ENCODE results near the gene TPH2. TPM values are rescaled to one million over a fixed set of nuclear protein-coding genes. Genes with fewer than 3 reads are reported as not detected.

TPH2 gene
- total RNA-seq (2014; rRNA removed; shearing (Covaris generic)): not detected in 2 replicates
- polyA plus RNA-seq (2014; cell fraction: nucleus; rRNA removed): not detected in 2 replicates

- DNase-seq (ENCODE audit: extremely low read depth, low read depth): peak; percentile 69
These were observed at the start of gene TPH2 for GRCh38 chr12:71938728-71939385. Gene TPH2, plus strand, starts transcription at chr12:71938845. Its CDS starts 142 bp downstream, at chr12:71938987.

DNA sequence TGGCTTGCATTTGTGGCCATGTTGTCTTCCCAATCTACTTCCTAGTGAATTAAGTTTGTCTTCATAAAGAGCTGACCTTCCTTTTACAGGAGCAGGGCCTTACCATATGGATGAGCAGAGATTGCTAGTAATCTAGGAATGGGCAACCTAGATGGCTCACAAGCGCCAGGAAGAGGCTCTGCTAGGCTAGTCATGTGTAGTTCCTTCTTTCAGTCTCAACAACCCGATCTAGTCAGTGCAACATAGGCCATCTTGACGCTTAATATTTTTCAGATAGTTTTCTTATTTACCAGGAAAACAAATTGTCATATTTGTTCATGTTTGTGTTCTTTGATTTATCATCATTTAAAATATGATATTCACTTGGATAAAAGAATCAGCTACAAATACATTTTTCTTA, 48.2 kb upstream of the TPH2 start:
- DNase-seq (ENCODE audit: extremely low read depth, low read depth): no peak

- no peak for DNase-seq (ENCODE audit: extremely low read depth, low read depth)
These were observed 46.6 kb upstream of the TPH2 start for GRCh38 chr12:71892059-71892458.

GRCh38 chr12:71896205-71896882, 42.3 kb upstream of the TPH2 start:
- DNase-seq (ENCODE audit: extremely low read depth, low read depth): no peak

GRCh38 chr12:71900091-71900490, 38.6 kb upstream of the TPH2 start:
- DNase-seq (ENCODE audit: extremely low read depth, low read depth): no peak

DNA sequence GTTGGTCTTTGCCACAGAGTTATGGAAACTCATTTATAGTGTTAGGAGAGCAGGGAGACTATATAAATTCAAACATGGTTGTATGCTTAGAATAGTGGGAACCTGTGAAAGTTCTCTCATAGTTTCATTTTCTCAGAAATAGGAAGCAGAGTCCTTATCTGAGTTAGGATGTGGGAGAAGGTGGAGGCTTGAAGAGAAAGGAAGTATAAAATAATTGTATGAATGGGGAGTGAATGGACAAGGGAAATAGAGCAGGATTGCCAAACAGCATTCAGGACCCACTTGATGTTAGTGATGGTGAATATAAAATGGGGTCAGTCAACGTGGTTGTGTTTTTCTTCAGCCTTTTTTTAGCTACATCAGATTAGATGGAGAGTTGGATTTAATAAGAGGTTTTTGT, 34.0 kb upstream of the TPH2 start:
- no peak for DNase-seq (ENCODE audit: extremely low read depth, low read depth)

GRCh38 chr12:71935594-71935993, 3.1 kb upstream of the TPH2 start:
- no peak for DNase-seq (ENCODE audit: extremely low read depth, low read depth)

DNA sequence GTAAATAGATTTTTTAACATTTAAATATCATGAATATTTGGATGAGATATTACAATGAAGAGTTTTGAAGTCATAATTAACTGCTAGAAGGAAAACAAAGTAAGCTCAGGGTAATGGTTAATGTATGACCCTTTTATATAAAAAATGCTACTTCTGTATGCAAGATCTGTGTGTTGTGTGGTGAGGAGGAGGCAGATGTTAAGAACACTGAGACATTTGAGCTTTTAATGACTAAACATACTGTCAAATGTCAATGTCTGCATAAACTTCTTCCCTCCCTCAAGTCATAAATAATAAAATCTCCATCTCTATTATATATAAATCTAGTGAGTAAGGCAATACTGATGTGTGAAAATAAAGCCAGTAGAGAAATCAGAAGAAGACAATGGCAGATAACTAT, 1.4 kb downstream of the TPH2 start:
- no peak for DNase-seq (ENCODE audit: extremely low read depth, low read depth)

DNA sequence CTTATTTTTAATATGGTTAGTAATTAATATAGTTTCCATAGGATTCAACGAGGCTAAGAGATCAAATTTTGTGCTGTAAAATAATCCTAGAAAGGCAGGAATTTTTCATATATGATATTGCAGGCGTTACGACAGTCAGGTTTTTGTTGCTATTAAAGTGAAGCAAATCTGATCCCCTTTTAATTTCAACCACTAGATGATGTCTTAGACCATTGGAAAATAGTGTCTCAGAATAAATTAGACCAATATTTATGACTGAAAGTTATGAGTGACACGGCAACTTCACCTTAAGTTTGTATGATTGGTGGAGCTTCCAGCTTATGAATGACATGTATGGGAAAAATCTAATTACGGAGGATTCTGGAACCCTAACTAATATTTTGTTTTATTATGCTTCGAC, 2.5 kb downstream of the TPH2 start:
- DNase-seq (ENCODE audit: extremely low read depth, low read depth): no peak

- DNase-seq (ENCODE audit: extremely low read depth, low read depth): no peak
These were observed 3.6 kb downstream of the TPH2 start for GRCh38 chr12:71942259-71942658.

- no peak for DNase-seq (ENCODE audit: extremely low read depth, low read depth)
These were observed 4.1 kb downstream of the TPH2 start for GRCh38 chr12:71942703-71943102.

- no peak for DNase-seq (ENCODE audit: extremely low read depth, low read depth)
These were observed 6.5 kb downstream of the TPH2 start for GRCh38 chr12:71945121-71945520.

GRCh38 chr12:71945883-71946282, 7.2 kb downstream of the TPH2 start:
- no peak for DNase-seq (ENCODE audit: extremely low read depth, low read depth)

- DNase-seq (ENCODE audit: extremely low read depth, low read depth): no peak
These were observed 9.0 kb downstream of the TPH2 start for GRCh38 chr12:71947645-71948105.

DNA sequence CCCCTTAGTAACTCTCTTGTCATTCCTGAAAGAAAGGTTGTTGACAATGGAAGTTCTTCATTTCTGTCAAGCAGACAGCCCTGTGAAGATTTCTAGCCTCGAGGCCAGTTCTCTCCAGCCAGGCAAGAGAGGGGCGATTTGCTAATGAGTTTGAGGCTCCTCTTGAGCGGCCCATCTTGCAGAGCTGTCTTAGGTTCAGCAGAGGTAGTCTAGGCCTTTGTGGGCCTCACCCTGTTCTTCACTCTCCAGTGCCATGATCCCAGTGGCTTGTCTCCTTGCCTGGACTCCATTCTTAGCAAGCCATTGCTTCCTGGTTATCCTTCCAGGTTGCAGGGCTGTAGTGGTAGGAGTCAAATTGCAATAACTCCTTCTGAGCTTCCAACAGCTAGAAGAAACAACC, 9.7 kb downstream of the TPH2 start:
- DNase-seq (ENCODE audit: extremely low read depth, low read depth): no peak

GRCh38 chr12:71949646-71950045, 11.0 kb downstream of the TPH2 start:
- no peak for DNase-seq (ENCODE audit: extremely low read depth, low read depth)

GRCh38 chr12:71950404-71950803, 11.8 kb downstream of the TPH2 start:
- no peak for DNase-seq (ENCODE audit: extremely low read depth, low read depth)

GRCh38 chr12:71950819-71951218, 12.2 kb downstream of the TPH2 start:
- DNase-seq (ENCODE audit: extremely low read depth, low read depth): no peak

- no peak for DNase-seq (ENCODE audit: extremely low read depth, low read depth)
These were observed 15.6 kb downstream of the TPH2 start for GRCh38 chr12:71954083-71954778.

DNA sequence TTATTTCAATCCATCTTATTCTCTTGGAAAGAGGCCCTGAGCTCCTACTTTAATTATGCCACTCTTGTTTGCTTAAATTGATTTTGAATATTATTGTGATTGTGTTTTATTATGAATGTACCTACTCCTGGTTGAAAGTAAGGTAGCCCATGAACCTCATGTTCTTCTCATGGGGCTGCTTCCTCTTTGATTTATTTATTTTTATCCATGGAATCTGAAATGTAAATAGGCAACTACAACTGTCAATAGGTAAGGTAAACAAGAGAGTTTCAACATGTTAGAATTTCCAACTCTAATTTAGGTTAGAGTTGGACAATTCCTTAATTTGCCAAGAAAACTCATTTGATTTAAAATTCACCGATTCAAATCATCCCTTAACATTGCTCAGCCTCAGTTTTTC, 16.2 kb downstream of the TPH2 start:
- DNase-seq (ENCODE audit: extremely low read depth, low read depth): no peak

GRCh38 chr12:71955970-71956369, 17.3 kb downstream of the TPH2 start:
- no peak for DNase-seq (ENCODE audit: extremely low read depth, low read depth)

DNA sequence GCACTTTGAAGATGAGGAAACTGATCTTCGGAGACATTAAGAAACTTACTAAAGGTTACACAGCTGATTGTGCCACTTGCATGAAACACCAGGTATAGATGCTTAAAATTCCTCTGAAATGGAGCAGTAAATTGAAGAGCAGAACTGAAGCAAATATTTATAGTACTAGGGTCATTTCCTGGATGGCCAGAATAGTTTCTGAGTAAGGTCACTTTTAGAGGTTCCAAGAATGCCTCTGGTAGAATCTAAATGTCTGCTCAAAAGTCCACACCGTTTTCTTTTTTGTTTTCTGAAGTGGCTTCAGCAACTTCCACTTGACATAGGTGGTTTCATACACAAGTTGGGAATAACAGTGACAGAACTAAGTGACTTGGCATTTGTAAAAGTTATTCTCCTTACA, 19.4 kb downstream of the TPH2 start:
- no peak for DNase-seq (ENCODE audit: extremely low read depth, low read depth)

Data from NCI-H460 (cell line).